GM12872 (cell line): ENCODE results near the gene ARL2BP.

Source experiments
- CTCF ChIP-seq: IDR thresholded peaks from 3 replicates; pipeline ENCODE4 v1.5.1; 2011; ENCODE audit warnings: low read depth, mild to moderate bottlenecking, low read length, moderate library complexity; ENCODE audit not compliant: insufficient read depth

Gene ARL2BP

GRCh38 chr16:57283959-57284208 lies 38.8 kb downstream of the ARL2BP start:
- no peak for TF ChIP-seq CTCF

GRCh38 chr16:57284209-57284951 lies 39.3 kb downstream of the ARL2BP start, which contains the start of gene PLLP:
PLLP (minus strand) TSS chr16:57284672; CDS start chr16:57284540, 132 bp downstream.
- no peak for TF ChIP-seq CTCF

- TF ChIP-seq CTCF, result no peak
These were observed 39.9 kb downstream of the ARL2BP start for GRCh38 chr16:57284952-57285363.

- TF ChIP-seq CTCF, result no peak
These were observed 40.3 kb downstream of the ARL2BP start for GRCh38 chr16:57285379-57285778.

- no peak for TF ChIP-seq CTCF
These were observed 44.6 kb downstream of the ARL2BP start for GRCh38 chr16:57289391-57290257.

- no peak for TF ChIP-seq CTCF
These were observed 52.8 kb downstream of the ARL2BP start for GRCh38 chr16:57297856-57298255.

GRCh38 chr16:57299009-57299718 lies 54.1 kb downstream of the ARL2BP start:
- TF ChIP-seq CTCF, result no peak; the same call in 2 of the 3 replicates
